Jurkat, Clone E6-1 (cell line): ENCODE measurements around the gene FHOD3.

ENCODE experiments used
- DNase-seq: peaks from one replicate; pipeline ENCODE4 v3.0.0-alpha.2; 2011; ENCODE audit warnings: low read depth, low spot score
- H3K4me3 ChIP-seq: 2 replicates; pipeline ENCODE4 v1.5.1; 2011; ENCODE audit warnings: mild to moderate bottlenecking, low read length, control low read depth, moderate library complexity

Gene FHOD3

GRCh38 chr18:36294031-36294430 is 3.5 kb upstream of the FHOD3 start:
- DNase-seq = no peak
- H3K4me3 ChIP-seq = no peak overlapping the region

- DNase-seq = no peak
- H3K4me3 ChIP-seq = no peak overlapping the region
Observed at GRCh38 chr18:36295214-36295613, 2.3 kb upstream of the FHOD3 start.

- H3K4me3 ChIP-seq = no peak overlapping the region
- DNase-seq = no peak
Observed at GRCh38 chr18:36295880-36296301, 1.6 kb upstream of the FHOD3 start.

GRCh38 chr18:36296650-36297416 is 680 bp upstream of the FHOD3 start:
- DNase-seq = no peak
- no peak overlapping the region for H3K4me3 ChIP-seq

- H3K4me3 ChIP-seq = no peak overlapping the region
- DNase-seq = no peak
Observed at GRCh38 chr18:36298126-36298741, 721 bp downstream of the FHOD3 start.

GRCh38 chr18:36299015-36299414 is 1.5 kb downstream of the FHOD3 start:
- H3K4me3 ChIP-seq = no peak overlapping the region
- DNase-seq = no peak

- DNase-seq = no peak
- no peak overlapping the region for H3K4me3 ChIP-seq
Observed at GRCh38 chr18:36300211-36300610, 2.7 kb downstream of the FHOD3 start.

- no peak for DNase-seq
- no peak overlapping the region for H3K4me3 ChIP-seq
Observed at GRCh38 chr18:36301884-36302283, 4.4 kb downstream of the FHOD3 start.

- no peak for DNase-seq
- no peak overlapping the region for H3K4me3 ChIP-seq
Observed at GRCh38 chr18:36302676-36303075, 5.2 kb downstream of the FHOD3 start.

GRCh38 chr18:36303211-36303844 is 5.8 kb downstream of the FHOD3 start:
- H3K4me3 ChIP-seq = no peak overlapping the region
- no peak for DNase-seq

GRCh38 chr18:36304723-36305122 is 7.2 kb downstream of the FHOD3 start:
- H3K4me3 ChIP-seq = no peak overlapping the region
- DNase-seq = no peak

- no peak overlapping the region for H3K4me3 ChIP-seq
- DNase-seq = no peak
Observed at GRCh38 chr18:36305375-36305774, 7.9 kb downstream of the FHOD3 start.

GRCh38 chr18:36307513-36307912 is 10.0 kb downstream of the FHOD3 start:
- no peak overlapping the region for H3K4me3 ChIP-seq
- no peak for DNase-seq

- H3K4me3 ChIP-seq = no peak overlapping the region
Observed at GRCh38 chr18:36308711-36309435, 11.4 kb downstream of the FHOD3 start.

GRCh38 chr18:36309436-36310391 is 12.2 kb downstream of the FHOD3 start:
- no peak for DNase-seq

More at GRCh38 chr18:36308711-36309435, 11.4 kb downstream of the FHOD3 start:
- no peak for DNase-seq

GRCh38 chr18:36311026-36311570 is 13.6 kb downstream of the FHOD3 start:
- no peak for DNase-seq

More at GRCh38 chr18:36309436-36310391, 12.2 kb downstream of the FHOD3 start:
- no peak overlapping the region for H3K4me3 ChIP-seq

GRCh38 chr18:36312806-36313395 is 15.4 kb downstream of the FHOD3 start:
- no peak for DNase-seq

More at GRCh38 chr18:36311026-36311570, 13.6 kb downstream of the FHOD3 start:
- no peak overlapping the region for H3K4me3 ChIP-seq

GRCh38 chr18:36314098-36314497 is 16.6 kb downstream of the FHOD3 start:
- H3K4me3 ChIP-seq = no peak overlapping the region
- no peak for DNase-seq

More at GRCh38 chr18:36312806-36313395, 15.4 kb downstream of the FHOD3 start:
- H3K4me3 ChIP-seq = no peak overlapping the region
